ENCODE results near the gene TRNP1.

- TF ChIP-seq POLR2A (IDR thresholded peaks at IDR 0.05) (no peak), CTCF (IDR thresholded peaks at IDR 0.05) (no peak)
Observed at GRCh38 chr1:26981146-26981846, 12.2 kb upstream of the TRNP1 start.

All from thyroid gland (tissue), 4 donors.